ENCODE measurements around the gene HMGA1. TPM values are rescaled to one million over a fixed set of nuclear protein-coding genes. Genes with fewer than 3 reads are reported as not detected.

Gene HMGA1, protein sequence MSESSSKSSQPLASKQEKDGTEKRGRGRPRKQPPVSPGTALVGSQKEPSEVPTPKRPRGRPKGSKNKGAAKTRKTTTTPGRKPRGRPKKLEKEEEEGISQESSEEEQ
- 10 to 100 TPM; 22.6 to 27.7 TPM for total RNA-seq

DNA sequence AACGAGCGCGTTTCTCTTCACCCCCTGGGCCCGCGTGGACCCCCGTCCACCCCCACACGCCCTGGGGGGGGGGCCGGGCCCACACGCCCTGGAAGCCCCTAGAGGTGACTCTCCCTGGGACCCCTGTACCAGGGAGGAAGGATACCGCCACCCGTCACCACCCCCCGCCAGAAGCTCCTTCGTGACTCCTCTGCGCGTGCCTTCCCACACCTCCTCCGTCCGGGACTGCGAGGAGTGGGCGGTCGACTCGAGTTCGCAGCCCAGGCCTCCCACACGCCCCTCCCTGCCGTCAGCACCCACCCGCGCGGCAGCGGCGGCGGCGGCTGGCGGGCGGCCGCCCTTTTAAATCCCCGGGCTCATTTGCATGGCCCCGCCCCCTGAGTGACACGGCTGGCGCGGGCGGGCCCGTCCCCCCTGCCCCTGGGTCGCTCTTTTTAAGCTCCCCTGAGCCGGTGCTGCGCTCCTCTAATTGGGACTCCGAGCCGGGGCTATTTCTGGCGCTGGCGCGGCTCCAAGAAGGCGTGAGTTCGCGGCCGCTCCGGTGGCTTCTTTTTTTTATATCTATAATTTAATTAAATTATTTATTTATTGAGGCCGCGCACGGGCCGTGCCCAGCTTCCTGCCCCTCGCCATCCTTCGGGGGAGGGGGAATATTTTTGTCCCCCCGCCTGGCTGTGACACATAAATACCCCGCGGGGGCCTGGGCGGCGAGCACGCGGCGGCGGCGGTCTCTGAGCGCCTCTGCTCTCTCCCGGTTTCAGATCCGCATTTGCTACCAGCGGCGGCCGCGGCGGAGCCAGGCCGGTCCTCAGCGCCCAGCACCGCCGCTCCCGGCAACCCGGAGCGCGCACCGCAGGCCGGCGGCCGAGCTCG is at the start of gene HMGA1:
Gene HMGA1 (plus strand): TSS at position 431 of the 873 bp plus-strand sequence. CDS start 3,908 bp downstream, outside the sequence.
- Histone ChIP-seq H3K4me1 (peaks cover 26% of the 10 kb centered on the region), H3K36me3 (replicated peaks in 1 of 2; ENCODE audit: insufficient read depth in 1 of 2, low read depth in 2 of 2) (no peaks in the 10 kb centered on the region), H3K27ac (peak within 1 kb of the TSS; percentile 46 to 94 (median 80)), H3K27me3 (no peaks in the 10 kb centered on the region), H3K4me3 (peak within 1 kb of the TSS; percentile 30 to 55), H3K9me3 (no peaks in the 10 kb centered on the region)
- peak; percentile 68 to 87 (median 87) for TF ChIP-seq POLR2A (IDR thresholded peaks at IDR 0.05)
- TF ChIP-seq, protein P1, sequence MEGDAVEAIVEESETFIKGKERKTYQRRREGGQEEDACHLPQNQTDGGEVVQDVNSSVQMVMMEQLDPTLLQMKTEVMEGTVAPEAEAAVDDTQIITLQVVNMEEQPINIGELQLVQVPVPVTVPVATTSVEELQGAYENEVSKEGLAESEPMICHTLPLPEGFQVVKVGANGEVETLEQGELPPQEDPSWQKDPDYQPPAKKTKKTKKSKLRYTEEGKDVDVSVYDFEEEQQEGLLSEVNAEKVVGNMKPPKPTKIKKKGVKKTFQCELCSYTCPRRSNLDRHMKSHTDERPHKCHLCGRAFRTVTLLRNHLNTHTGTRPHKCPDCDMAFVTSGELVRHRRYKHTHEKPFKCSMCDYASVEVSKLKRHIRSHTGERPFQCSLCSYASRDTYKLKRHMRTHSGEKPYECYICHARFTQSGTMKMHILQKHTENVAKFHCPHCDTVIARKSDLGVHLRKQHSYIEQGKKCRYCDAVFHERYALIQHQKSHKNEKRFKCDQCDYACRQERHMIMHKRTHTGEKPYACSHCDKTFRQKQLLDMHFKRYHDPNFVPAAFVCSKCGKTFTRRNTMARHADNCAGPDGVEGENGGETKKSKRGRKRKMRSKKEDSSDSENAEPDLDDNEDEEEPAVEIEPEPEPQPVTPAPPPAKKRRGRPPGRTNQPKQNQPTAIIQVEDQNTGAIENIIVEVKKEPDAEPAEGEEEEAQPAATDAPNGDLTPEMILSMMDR (IDR thresholded peaks at IDR 0.05): no peak
- WGBS, 2 donors: 3 to 8% methylated on average over 35 to 74 of the region's 91 CpGs
- intact Hi-C loops (cut with DNase I): no loop called here
- ATAC-seq (peak; percentile 82), DNase-seq (peak; percentile 85 to 91 (median 90))

GRCh38 chr6:34189806-34190503 is 46.7 kb upstream of the HMGA1 start:
- H3K27me3 ChIP-seq: no peaks in the 10 kb centered on the region
- TF ChIP-seq, protein P1 (IDR thresholded peaks at IDR 0.05): no peak
- TF ChIP-seq POLR2A (IDR thresholded peaks at IDR 0.05): no peak
- no peak overlapping the region for H3K4me3 ChIP-seq
- ATAC-seq (no peak), DNase-seq (peak in 1 of 4 donors; percentile 47)
- no peaks in the 10 kb centered on the region for H3K36me3 ChIP-seq (replicated peaks in 1 of 2; ENCODE audit: insufficient read depth in 1 of 2, low read depth in 2 of 2)
- 78 to 85% methylated on average over 12 of the region's 12 CpGs for WGBS, 2 donors
- intact Hi-C loops (cut with DNase I): loop anchor here (5.0 kb wide), 1 partner anchor 222 kb away; no protein-coding TSS in a partner anchor
- no peak overlapping the region for H3K27ac ChIP-seq
- H3K4me1 ChIP-seq: no peaks in the 10 kb centered on the region
- H3K9me3 ChIP-seq: no peaks in the 10 kb centered on the region

GRCh38 chr6:34190504-34191122 is 46.1 kb upstream of the HMGA1 start:
- H3K4me1 ChIP-seq: no peaks in the 10 kb centered on the region
- TF ChIP-seq POLR2A (IDR thresholded peaks at IDR 0.05): no peak
- TF ChIP-seq, protein P1 (IDR thresholded peaks at IDR 0.05): no peak
- DNase-seq (no peak), ATAC-seq (no peak)
- no peak overlapping the region for H3K4me3 ChIP-seq
- H3K27ac ChIP-seq: no peak overlapping the region
- H3K9me3 ChIP-seq: no peaks in the 10 kb centered on the region
- intact Hi-C loops (cut with DNase I): loop anchor here (5.0 kb wide), 1 partner anchor 222 kb away; no protein-coding TSS in a partner anchor
- WGBS, 2 donors: 58 to 73% methylated on average over 7 to 14 of the region's 14 CpGs
- no peaks in the 10 kb centered on the region for H3K27me3 ChIP-seq
- no peaks in the 10 kb centered on the region for H3K36me3 ChIP-seq (replicated peaks in 1 of 2; ENCODE audit: insufficient read depth in 1 of 2, low read depth in 2 of 2)

GRCh38 chr6:34194772-34195171 is 41.9 kb upstream of the HMGA1 start:
- ATAC-seq (no peak), DNase-seq (no peak)
- peaks cover 11% of the 10 kb centered on the region for H3K4me1 ChIP-seq
- 82 to 87% methylated on average over 3 of the region's 3 CpGs for WGBS, 2 donors
- H3K27me3 ChIP-seq: no peaks in the 10 kb centered on the region
- no peak overlapping the region for H3K27ac ChIP-seq
- no peaks in the 10 kb centered on the region for H3K36me3 ChIP-seq (replicated peaks in 1 of 2; ENCODE audit: insufficient read depth in 1 of 2, low read depth in 2 of 2)
- intact Hi-C loops (cut with DNase I): loop anchor here (5.0 kb wide), 1 partner anchor 218 kb away; no protein-coding TSS in a partner anchor
- TF ChIP-seq POLR2A (IDR thresholded peaks at IDR 0.05): no peak
- TF ChIP-seq, protein P1 (IDR thresholded peaks at IDR 0.05): no peak
- H3K4me3 ChIP-seq: no peak overlapping the region
- no peaks in the 10 kb centered on the region for H3K9me3 ChIP-seq

Data from body of pancreas (tissue), 4 donors.